GM18517 (cell line): ENCODE data around the gene AP2A2.
"Not testable (repeated sequence)": the region's sequence is repeated elsewhere in the genome, so short reads cannot be mapped to it uniquely, and the experiment has no call there.

Experiments
- ATAC-seq: cut with Tn5 transposase; IDR thresholded peaks from one replicate; pipeline ENCODE4 v1.9.1; 2021; ENCODE audit warnings: mild to moderate bottlenecking, moderate library complexity; ENCODE audit not compliant: unreplicated experiment

The AP2A2 gene

DNA sequence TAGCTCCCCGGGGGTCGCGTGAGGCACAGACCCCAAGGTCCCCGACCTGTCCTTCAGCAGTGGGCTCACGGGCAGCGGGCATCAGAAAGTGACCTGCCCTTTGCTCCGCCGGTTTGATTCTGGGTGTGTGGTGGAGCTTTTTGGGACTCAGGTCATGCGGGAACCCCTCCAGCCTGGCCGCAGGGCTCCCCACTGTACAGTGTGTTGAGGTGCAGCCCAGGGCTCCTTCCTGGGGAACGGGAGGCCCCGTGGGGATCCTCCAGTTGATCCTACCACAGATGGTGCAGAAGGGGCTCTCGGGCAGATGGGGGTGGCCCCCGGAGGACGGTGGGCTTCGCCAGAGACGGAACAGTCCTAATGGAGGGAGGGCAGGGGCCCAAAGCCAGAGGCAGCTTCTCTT lies 86.6 kb downstream of the AP2A2 start:
- ATAC-seq = no peak

DNA sequence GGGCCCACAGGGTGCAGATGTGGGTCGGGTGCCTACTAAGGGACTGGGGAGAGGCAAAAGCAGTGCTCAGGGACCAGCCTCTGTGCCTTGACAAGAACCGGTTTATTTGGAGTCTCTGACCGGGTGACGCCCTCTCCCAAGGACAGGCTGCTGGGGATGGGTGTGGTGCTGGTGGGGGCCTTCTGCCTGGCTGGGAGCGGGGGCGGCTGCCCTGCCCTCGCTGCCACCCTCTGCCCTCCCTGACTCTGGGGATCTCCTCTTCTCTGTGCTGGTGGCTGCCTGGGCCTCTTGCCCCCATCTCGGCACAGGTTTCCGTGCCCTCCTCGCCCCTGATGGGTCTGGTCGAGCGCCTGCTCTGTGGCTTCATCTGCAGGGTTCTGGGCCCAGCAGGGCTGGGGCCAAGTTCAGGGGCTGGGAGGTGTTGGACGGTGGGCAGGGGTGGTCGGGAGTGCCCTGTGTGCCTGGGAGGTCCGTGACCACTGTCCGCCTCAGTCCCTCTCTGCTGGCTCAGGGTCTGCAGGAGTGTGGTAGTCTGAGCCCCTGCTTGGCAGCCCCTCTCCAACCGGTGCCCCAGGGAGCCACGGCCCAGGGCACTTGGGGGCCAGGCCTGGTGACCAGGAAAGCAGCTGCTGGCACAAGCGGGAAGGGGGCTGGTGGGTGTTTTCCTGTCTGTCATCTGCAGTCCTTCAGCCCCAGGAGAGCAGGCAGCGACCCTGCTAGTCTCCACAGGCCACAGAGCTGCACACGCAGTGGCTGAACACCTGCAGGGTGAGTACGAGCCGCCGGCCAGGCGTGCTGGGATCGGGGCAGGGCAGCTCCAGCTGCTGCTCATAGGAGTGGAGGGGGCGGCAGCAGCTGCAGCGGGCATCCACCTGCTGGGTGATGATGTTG lies 87.3 kb downstream of the AP2A2 start:
- ATAC-seq = no peak

DNA sequence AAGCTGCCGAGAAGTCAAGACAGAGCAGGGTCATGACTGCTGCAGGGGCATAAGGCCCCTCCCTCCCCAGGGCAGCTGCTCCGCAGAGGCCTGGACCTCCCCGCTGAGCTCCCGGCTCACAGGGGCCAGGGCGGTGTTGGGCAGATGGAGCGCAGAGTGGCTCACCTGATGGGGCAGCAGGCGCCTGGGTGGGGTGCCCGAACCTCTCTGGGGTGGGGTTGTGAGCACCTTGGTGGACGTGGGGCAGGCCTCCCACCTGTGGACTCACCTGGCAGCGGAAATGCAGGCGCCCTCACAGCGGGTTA lies 87.9 kb downstream of the AP2A2 start:
- no peak for ATAC-seq

DNA sequence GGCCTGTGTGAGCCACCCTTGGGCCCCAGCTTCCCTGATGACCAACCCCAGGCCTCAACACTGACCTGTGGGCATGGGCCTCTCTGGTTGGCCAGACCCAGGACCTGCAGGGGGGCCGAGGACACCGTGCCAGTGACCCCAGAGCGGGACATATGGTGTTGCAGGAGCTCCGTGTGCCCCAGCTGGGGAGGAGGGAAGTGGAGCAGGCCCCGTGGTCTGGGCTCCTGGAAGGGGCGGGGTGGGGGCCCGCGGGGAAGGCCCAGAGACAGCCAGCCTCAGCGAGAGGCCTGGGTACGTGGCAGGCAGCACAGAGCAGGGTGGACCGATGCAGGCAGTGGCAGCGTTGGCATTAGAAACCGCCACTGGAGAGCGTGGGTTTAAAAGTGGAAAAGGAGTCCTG lies 88.6 kb downstream of the AP2A2 start:
- no peak for ATAC-seq

DNA sequence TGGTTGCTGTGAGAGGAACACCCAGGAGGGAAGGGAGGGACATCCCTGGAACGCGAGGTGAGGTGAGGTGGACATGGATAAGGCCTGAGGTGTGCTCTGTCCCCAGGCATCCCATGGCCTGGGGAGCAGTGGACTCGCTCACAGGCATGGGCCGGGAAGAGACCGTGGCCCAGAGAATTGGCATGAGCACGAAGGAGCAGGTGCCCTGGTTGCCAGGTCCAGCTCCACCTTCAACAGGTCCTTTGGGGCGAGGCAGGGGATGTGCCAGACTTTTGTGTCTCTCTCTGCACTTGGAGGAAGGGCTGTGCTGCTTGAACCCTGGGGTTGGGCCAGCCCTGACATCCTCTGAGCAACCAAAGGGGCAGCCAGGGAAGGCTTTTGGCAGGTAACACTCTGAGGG lies 89.4 kb downstream of the AP2A2 start:
- ATAC-seq = no peak

DNA sequence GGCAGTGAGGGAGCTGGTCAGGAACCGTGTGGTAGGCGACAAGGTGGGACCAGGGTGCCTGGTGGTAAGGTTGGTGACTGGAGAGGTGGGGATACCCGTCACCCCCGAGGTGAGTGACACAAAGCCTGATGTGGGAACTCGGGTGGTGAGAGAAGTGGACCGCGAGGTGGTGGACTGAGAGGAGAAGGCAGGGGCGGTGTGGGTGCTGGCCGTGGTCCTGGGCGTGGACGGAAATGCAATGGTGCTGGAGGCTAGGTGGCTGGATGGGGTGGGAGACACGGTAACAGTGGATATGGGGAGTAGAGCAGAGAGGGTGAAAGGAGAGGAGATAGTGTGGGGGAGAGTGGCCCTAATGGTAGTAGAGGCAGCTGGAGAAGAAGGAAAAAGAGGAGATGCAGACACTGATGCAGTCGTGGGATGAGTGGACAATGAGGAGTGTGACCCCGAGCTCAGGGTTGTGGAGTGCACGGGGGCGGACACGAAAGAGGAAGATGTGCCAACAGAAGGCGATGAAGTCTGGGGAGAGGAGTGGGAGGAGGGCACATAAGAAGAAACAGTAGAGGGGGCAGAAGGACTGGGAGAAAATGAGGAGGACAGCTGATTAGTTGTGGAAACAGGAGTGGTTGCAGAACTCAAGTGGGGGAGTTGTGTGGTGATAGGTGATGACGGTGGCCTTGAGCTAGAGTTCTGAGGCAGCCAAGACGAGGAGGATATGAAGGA lies 90.3 kb downstream of the AP2A2 start:
- ATAC-seq = no peak

DNA sequence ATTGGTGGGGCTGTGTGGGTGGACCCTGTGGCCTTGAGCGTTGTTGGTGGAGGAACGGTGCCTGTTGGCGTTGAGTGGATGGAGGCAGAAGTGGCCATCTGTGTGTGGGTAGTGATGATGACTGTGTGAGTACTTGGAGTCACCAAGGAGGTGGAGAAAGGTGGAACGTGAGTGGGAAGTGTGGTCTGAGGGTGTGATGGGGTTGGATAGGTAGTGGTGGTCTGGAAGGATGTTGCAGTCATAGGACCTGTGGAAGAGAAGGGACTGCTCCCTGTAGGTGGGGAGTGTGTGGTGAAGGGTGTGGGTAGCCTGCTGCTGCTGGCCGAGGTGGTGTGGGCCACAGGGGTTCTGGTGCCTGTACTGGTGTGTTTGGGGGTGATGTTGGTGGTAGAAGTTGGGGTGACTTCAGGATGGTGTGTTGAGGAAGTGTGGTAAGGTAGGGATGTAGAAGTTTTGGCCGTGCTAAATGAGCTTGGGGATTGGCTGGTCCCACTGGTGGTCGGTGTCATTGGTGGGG lies 91.0 kb downstream of the AP2A2 start:
- ATAC-seq = not testable (repeated sequence)

DNA sequence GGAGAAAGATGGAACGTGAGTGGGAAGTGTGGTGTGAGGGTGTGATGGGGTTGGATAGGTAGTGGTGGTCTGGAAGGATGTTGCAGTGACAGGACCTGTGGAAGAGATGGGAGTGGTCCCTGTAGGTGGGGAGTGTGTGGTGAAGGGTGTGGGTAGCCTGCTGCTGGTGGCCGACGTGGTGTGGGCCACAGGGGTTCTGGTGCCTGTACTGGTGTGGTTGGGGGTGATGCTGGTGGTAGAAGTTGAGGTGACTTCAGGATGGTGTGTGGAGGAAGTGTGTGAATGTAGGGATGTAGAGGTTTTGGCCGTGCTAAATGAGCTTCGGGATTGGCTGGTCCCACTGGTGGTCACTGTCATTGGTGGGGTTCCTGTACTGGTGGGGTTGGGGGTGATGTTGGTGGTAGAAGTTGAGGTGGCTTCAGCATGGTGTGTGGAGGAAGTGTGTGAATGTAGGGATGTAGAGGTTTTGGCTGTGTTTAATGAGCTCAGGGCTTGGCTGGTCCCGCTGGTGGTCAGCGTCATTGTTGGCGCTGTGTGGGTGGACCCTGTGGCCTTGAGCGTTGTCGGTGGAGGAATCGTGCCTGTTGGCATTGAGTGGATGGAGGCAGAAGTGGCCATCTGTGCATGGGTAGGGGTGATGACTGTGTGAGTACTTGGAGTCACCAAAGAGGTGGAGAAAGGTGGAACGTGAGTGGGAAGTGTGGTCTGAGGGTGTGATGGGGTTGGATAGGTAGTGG lies 91.8 kb downstream of the AP2A2 start:
- no peak for ATAC-seq

DNA sequence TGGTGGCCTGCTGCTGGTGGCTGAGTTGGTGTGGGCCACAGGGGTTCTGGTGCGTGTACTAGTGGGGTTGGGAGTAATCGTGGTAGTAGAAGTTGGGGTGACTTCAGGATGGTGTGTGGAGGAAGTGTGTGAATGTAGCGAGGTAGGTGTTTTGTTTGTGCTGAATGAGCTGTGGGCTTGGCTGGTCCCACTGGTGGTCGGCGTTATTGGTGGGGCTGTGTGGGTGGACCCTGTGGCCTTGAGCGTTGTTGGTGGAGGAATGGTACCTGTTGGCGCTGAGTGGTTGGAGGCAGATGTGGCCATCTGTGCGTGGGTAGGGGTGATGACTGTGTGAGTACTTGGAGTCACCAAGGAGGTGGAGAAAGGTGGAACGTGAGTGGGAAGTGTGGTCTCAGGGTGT lies 92.4 kb downstream of the AP2A2 start:
- ATAC-seq = no peak

DNA sequence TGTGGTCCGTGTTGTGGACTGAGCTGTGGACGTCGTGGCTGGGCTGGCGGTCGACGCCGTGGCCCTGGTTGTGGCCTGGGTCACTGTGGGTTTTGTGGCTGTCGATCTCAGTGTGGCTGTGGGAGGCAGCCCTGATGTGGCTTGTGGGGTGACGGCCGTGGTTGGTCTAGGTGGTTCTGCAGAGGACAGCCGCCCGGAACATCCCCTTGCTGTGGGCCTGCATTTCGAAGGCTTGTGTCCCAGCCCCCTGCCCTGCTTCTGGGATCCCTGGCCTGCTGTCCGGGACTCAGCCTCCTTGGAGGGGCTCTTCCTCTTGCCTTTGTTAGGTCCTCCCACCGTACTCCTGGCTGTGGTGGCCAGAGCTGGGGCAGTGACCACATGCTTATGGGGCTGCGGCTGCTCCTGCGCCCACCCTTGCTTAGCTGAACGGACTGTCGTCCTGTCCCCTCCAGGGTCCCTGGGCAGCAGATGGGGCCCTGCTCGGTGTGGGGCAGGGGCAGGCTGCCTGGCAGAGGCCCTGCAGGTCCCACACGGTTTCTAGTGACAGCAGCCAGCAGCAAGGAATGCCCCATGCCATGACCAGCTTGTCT lies 93.7 kb downstream of the AP2A2 start:
- no peak for ATAC-seq

DNA sequence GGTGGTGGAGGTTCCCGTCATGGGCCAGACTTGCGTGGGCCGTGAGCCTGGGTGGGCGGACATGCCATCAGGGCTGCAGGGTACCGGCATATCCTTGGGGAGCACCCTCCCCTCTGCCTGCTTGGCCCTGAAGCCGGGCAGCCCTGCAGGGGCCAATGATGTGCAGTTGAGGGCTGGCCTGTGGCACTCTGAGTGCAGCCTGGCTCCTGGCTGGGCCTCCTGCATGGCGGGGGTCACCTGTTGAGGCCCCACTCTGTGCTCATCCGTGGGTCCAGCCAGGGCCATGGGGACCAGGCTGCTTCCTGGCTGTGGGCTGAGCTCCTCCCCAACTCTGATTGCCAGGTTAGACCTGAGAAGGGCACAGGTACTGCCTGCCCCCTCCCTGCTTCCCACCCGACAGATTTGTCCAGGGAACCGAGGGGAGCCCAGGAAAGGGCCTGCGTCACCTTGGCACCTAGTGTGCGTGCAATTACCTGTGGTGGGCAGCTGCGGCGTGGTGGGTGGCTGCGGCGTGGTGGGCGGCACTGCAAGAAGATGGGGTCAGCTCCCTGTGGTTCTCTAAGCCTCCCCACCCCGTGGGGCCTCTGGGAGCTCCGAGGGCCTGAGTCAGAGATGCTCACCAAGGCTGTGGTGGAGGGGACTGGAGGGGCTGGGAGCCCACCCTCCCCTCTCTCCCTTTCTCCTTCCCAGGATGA lies 94.7 kb downstream of the AP2A2 start:
- no peak for ATAC-seq

DNA sequence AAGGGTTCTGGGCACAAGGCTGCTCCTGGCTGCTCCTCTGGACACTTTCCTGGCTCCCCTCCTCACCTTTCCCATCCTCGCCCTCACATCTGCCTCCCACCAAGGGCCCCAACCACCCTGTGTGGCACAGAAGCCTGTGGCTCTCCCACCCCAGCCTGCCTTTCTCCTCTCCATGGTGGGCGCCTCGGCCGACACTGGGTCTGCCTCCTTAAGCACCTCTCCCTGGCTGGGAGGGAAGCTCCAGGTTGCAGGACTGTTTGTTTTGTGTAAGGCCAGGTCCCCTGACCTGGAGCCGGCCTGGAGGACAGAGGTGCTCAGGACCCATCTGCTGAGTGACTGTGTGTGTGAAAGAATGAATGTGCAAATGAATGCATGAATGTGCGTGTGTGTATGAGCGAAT lies 96.7 kb downstream of the AP2A2 start:
- ATAC-seq = no peak

DNA sequence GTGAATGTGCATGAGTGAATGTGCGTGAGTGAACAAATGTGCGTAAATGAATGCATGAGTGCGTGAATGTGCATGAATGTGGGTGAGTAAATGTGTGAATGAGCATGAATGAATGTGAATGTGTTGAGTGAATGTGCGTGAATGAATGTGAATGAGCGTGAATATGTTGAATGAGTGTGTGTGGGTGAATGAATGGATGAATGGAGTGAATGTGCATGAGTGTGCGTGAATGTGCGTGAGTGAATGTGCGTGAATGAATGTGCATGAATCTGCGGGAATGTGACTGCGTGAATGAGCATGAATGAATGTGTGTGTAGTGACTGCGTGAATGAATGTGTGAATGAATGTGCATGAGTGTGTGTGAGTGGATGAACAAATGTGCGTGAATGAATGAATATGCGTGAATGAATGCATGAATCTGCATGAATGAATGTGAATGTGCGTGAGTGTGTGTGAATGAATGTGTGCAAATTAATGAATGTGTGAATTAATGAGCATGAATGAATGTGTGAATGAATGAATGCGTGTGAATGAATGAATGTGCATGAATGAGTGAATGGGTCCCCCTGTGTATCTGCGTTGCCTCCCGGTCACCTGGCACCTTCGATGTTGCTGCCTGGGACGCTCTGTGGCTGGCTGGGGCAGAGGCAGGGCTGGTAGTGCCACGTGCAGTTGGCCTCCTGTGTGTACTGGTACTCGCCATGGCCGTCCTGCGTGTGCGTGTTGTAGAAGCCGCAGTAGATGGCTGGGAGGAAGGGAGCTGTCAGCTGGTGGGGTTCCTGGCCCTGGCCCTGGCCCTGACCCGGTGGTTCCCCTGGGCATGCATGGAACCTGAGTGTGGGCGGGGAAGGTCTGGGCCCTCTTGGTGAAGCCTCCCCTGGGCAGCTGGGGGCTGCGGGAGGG lies 97.5 kb downstream of the AP2A2 start:
- ATAC-seq = no peak

DNA sequence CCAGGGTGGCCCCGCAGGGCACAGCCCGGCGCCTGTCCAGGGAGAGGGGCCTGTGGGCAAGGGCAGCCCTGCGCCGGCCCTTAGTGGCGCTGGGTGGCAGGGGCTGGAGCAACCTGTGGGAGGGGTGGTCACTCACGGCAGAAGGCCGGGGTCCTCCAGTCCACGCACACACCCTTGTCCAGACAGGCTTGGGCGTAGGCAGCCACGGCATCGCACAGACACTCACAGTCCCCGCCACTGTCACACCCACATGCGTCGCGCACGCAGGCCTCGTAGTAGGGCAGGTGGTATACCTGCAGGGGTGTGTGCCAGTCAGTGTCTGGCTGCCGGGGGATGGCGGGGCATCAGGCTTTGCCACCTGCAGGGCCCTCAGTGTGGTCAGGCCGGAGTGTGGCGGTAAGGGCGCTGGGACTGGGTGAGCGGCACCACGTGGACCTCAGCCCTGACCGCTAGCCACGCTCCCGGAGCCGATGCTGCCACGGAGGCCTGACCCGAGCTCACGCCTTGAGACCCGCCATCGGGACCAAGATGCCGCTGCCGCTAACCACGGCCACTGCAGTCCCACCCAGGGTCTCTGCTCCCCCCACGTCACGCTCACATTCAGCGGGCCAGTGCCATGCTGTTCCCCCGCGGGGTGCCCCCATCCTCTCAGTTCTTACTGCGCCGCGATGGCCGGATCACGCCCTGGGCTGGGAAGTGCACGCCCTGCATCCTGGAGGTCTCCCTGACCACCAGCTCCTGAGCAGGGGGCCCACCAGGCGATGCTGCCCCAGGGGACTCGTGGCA lies 98.3 kb downstream of the AP2A2 start:
- ATAC-seq = no peak

DNA sequence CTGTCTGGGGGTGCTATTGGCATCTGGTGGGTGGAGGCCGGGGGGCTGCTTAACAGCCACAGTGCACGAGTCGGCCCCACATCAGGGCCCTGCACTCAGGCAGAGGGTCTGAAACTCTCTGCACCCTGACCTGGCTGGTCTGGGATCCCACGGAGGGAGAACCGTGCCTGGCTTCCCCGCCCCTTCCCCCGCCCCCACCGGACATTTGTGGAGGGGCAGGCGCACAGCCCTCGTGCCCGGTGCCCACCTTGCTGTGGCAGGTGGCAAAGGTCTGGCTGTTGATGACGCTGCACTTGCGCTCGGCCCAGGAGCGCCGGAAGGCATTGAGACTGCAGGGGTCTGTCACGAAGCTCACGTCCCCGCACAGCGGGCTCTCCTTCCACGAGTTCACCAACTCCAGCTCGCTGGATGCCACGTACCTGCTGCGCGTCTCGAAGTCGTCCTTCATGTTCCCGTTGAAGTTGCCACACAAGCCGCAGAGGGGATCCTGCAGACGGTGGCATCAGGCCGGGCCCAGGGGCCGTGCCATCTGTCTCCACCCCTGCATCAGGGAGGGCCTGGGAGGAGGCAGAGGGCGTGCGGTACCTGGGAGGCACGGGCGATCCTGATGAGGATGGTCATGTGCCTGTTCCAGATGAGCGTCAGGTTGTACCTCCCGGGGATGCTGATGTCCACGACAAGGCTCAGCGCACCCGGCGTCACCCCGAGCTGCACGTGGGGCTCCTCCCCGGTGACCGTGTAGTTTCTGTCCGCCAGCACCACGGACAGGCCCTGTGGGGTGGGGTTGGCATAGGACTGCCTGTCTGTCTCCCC lies 99.1 kb downstream of the AP2A2 start:
- no peak for ATAC-seq

DNA sequence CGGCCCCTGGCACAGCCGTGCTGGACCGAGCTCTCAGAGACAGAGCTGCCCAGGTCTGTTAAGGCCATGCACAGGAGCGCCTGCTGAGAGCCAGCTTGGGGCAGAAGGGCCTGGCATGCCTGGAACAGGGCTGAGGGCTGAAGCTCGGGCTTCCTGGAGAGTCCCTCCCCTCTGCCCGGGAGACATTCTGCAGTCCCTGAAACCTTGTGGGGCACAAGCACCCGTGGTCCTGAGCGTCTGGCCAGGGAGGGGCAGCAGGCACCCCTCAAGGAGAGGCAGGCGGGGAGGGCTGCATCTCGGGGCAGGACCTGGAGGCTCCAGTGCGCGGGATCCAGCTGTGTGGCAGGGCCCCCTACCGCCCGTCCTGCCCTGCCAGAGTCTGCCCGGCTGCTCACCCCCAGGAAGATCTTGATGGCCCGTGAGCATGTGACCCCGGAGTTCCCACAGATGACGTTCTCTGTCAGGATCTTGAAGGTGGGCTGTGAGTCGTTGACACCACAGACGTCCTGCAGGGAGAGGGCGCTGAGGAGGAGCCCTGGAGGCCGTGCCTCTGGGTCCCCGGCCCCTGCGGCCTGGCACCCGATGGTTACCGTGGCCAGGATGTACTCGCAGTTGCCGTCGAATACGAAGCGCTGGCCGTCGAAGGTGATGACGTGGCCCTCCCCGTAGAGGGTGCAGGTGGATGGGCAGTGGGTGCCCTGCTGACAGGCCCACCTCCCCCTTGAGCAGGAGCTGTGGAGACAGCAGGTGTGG lies 99.9 kb downstream of the AP2A2 start:
- no peak for ATAC-seq

DNA sequence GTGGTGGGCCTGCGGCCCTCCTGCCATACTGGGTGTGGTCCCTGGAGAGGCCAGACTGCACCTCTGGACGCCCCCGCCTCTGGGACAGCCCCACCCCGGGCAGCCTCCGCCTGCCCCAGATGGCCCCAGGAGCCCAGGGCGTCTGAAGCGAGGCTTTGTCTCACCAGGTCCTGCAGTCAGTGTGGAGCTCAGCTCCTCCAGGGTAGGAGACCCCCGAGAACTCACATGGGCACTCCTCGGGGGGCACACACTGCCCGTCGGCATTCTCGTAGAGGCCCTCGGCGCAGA lies 100.4 kb downstream of the AP2A2 start:
- no peak for ATAC-seq
